ENCODE measurements around the gene EIF4E2.

The EIF4E2 gene

DNA sequence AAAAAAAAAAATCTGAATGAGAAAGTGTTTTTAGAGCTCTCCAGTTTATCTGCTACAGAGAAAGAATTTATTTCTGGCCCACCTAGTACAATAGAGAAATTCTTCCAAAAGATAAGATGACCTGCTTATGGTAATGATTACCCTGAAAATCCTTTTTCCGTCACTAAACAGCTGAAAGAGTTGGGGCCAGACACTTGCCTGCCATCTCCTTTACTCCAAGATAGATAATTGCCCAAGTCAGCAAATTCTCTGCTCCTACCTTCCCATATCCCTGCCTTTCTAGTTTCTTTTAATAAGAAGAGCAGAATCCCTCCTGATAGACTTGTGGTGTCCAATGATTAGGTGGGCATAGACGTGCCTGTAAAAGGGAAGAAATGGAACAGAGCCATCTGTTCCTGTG, 28.1 kb downstream of the EIF4E2 start:
- H3K9me3 ChIP-seq (ENCODE audit: control insufficient read depth, low read length), result no peaks in the 10 kb centered on the region
- no peak overlapping the region for H3K27ac ChIP-seq (ENCODE audit: insufficient read depth, low read depth, low read length, poor library complexity, severe bottlenecking)
- WGBS, 2 experiments, result 95% methylated on average over 2 of the region's 2 CpGs
- no peaks in the 10 kb centered on the region for H3K4me1 ChIP-seq (ENCODE audit: control insufficient read depth, insufficient read depth, low read length)
- no peaks in the 10 kb centered on the region for H3K27me3 ChIP-seq (ENCODE audit: control insufficient read depth, insufficient read depth, low read length, poor library complexity, severe bottlenecking)
- no peak overlapping the region for H3K4me3 ChIP-seq (ENCODE audit: insufficient read depth, low read depth, low read length)
- peaks cover 13% of the 10 kb centered on the region for H3K36me3 ChIP-seq (ENCODE audit: control insufficient read depth, insufficient read depth, low read length)

DNA sequence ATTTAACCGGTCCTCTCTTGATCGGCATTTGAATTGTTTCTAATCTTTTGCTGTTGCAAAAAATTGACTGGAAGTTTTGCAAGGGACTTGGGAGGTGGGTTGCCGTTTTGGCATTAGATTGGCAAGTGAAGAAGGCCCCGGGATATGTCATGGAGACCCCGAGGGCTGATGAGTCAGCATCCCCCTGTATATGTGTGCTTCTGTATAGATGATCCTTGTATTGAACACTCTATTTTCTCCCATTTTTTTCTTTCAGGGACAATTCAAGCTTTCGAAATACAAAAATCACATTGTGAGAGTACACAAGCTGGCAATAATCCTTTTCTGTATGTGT, 30.1 kb downstream of the EIF4E2 start:
- no peak overlapping the region for H3K4me3 ChIP-seq (ENCODE audit: insufficient read depth, low read depth, low read length)
- no peaks in the 10 kb centered on the region for H3K4me1 ChIP-seq (ENCODE audit: control insufficient read depth, insufficient read depth, low read length)
- H3K36me3 ChIP-seq (ENCODE audit: control insufficient read depth, insufficient read depth, low read length), result peaks cover 13% of the 10 kb centered on the region
- no peaks in the 10 kb centered on the region for H3K27me3 ChIP-seq (ENCODE audit: control insufficient read depth, insufficient read depth, low read length, poor library complexity, severe bottlenecking)
- no peaks in the 10 kb centered on the region for H3K9me3 ChIP-seq (ENCODE audit: control insufficient read depth, low read length)
- 97% methylated on average over 6 of the region's 6 CpGs for WGBS, 2 experiments
- H3K27ac ChIP-seq (ENCODE audit: insufficient read depth, low read depth, low read length, poor library complexity, severe bottlenecking), result no peak overlapping the region

DNA sequence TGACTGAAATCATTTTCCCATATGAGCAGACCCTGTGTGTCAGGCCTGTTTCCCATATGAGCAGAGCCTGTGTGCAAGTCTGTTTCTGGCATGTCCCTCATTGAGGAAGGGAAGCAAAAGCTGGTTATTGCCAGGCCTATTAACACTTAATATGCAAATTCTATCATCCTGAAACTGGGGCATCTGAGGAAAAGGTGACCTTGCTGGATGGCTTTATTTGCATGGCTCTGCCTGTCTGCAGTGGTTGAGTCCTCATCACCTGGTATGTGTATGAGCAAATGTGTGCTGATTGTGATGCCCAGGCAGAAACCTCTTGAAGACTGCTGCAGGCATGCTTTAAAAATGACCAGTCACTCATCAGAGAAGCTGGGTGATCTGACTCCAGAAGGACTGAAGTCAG, 31.2 kb downstream of the EIF4E2 start:
- H3K27me3 ChIP-seq (ENCODE audit: control insufficient read depth, insufficient read depth, low read length, poor library complexity, severe bottlenecking), result no peaks in the 10 kb centered on the region
- H3K36me3 ChIP-seq (ENCODE audit: control insufficient read depth, insufficient read depth, low read length), result peaks cover 13% of the 10 kb centered on the region
- no peaks in the 10 kb centered on the region for H3K4me1 ChIP-seq (ENCODE audit: control insufficient read depth, insufficient read depth, low read length)

DNA sequence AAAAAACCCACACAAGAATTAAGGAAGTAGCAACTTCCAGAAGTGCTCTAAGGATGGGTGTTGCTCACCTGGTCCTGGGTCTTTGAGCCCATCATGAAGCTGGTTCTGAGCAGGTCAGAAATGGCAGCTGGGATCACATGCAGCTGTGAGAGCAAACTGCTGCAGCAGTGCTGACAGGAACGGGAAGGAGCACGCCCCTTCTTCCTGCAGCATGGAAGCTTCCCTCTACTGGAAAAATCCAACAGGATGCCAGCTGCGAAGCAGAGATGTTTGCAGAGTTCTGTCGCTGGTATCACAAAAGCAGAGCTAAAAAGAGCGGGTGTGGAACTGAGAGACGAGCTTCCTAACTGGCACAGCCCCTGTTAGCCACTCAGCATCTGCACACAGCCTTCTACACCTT, 33.7 kb downstream of the EIF4E2 start:
- H3K4me1 ChIP-seq (ENCODE audit: control insufficient read depth, insufficient read depth, low read length), result no peaks in the 10 kb centered on the region
- H3K27me3 ChIP-seq (ENCODE audit: control insufficient read depth, insufficient read depth, low read length, poor library complexity, severe bottlenecking), result no peaks in the 10 kb centered on the region
- peaks cover 13% of the 10 kb centered on the region for H3K36me3 ChIP-seq (ENCODE audit: control insufficient read depth, insufficient read depth, low read length)
- H3K4me3 ChIP-seq (ENCODE audit: insufficient read depth, low read depth, low read length), result no peak overlapping the region
- H3K27ac ChIP-seq (ENCODE audit: insufficient read depth, low read depth, low read length, poor library complexity, severe bottlenecking), result no peak overlapping the region
- 94 to 95% methylated on average over 6 of the region's 6 CpGs for WGBS, 2 experiments
- H3K9me3 ChIP-seq (ENCODE audit: control insufficient read depth, low read length), result no peaks in the 10 kb centered on the region

More for the DNA sequence above, 31.2 kb downstream of the EIF4E2 start:
- Histone ChIP-seq H3K9me3 (ENCODE audit: control insufficient read depth, low read length) (no peaks in the 10 kb centered on the region), H3K27ac (ENCODE audit: insufficient read depth, low read depth, low read length, poor library complexity, severe bottlenecking) (no peak overlapping the region), H3K4me3 (ENCODE audit: insufficient read depth, low read depth, low read length) (no peak overlapping the region)

DNA sequence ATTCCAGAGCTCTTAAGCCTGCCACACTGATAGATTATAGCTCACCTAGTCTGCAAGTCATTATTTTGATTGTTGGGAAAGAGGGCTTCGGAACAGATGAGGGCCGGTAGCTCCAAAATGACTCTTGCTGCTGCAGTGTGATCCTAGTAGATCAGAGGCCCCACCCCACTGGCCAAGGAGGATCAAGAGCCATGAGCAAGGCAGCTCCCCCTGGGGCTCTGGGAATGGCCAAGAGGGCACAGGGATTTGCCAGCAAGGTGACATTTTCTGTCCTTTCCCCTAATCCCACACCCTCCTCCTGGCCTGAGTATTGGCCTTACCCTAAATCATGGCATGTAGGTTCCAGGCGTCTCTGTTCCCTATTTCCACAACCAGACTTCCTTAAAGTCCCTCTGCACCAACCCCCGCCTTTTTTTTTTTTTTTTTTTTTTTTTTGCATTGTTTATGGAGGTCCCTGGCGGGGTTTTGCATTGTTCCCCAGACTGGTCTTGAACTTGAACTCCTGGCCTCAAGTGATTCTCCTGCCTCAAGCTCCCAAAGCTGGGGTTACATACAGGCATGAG, 36.5 kb downstream of the EIF4E2 start:
- H3K27ac ChIP-seq (ENCODE audit: insufficient read depth, low read depth, low read length, poor library complexity, severe bottlenecking), result no peak overlapping the region
- no peaks in the 10 kb centered on the region for H3K9me3 ChIP-seq (ENCODE audit: control insufficient read depth, low read length)
- H3K4me1 ChIP-seq (ENCODE audit: control insufficient read depth, insufficient read depth, low read length), result no peaks in the 10 kb centered on the region
- peaks cover under 1% of the 10 kb centered on the region for H3K36me3 ChIP-seq (ENCODE audit: control insufficient read depth, insufficient read depth, low read length)
- H3K27me3 ChIP-seq (ENCODE audit: control insufficient read depth, insufficient read depth, low read length, poor library complexity, severe bottlenecking), result no peaks in the 10 kb centered on the region
- H3K4me3 ChIP-seq (ENCODE audit: insufficient read depth, low read depth, low read length), result no peak overlapping the region
- WGBS, 2 experiments, result 82 to 88% methylated on average over 5 of the region's 5 CpGs

DNA sequence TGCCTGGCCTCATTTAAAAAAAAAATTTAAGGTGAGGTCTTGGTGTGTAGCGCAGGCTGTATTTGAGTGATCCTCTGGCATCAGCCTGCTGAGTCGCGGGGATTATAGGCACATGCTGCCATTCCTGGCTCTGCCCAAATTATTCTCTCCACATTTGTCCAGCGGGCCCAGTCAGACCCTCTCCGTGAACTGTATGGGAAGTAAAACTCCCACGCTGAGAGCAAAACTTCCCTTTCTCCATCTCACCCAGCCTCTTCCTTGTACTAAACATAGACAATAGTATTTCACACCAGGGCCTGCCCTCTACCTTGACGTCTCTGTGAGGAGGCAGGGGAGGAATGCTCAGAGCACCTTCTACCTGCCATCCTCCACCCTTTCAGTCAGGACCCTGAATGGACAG, 37.0 kb downstream of the EIF4E2 start:
- Histone ChIP-seq H3K9me3 (ENCODE audit: control insufficient read depth, low read length) (no peaks in the 10 kb centered on the region), H3K4me1 (ENCODE audit: control insufficient read depth, insufficient read depth, low read length) (no peaks in the 10 kb centered on the region), H3K36me3 (ENCODE audit: control insufficient read depth, insufficient read depth, low read length) (no peaks in the 10 kb centered on the region), H3K4me3 (ENCODE audit: insufficient read depth, low read depth, low read length) (no peak overlapping the region), H3K27me3 (ENCODE audit: control insufficient read depth, insufficient read depth, low read length, poor library complexity, severe bottlenecking) (no peaks in the 10 kb centered on the region), H3K27ac (ENCODE audit: insufficient read depth, low read depth, low read length, poor library complexity, severe bottlenecking) (no peak overlapping the region)
- 87 to 95% methylated on average over 7 of the region's 7 CpGs for WGBS, 2 experiments

DNA sequence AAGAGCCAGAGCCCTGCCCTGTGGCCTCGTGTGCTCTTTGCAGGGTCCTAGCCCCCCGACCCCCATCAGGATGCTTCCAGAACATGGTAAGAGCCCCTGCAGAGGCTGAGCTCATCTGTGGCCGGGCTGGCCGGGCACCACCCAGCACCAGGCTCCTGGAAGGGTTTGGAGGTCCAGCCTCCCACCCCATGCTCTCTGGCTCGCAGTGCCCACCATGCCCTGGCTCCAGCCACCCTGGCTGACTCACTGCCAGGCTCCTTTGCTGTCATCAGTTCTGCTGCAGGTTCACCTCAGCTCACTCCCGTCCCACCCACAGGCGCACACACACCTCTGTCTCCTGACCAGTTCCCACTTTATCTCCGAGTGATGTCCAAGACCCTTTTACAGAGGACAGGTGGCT, 37.5 kb downstream of the EIF4E2 start:
- Histone ChIP-seq H3K9me3 (ENCODE audit: control insufficient read depth, low read length) (no peaks in the 10 kb centered on the region), H3K27me3 (ENCODE audit: control insufficient read depth, insufficient read depth, low read length, poor library complexity, severe bottlenecking) (no peaks in the 10 kb centered on the region), H3K4me1 (ENCODE audit: control insufficient read depth, insufficient read depth, low read length) (no peaks in the 10 kb centered on the region), H3K4me3 (ENCODE audit: insufficient read depth, low read depth, low read length) (no peak overlapping the region), H3K27ac (ENCODE audit: insufficient read depth, low read depth, low read length, poor library complexity, severe bottlenecking) (no peak overlapping the region), H3K36me3 (ENCODE audit: control insufficient read depth, insufficient read depth, low read length) (no peaks in the 10 kb centered on the region)
- WGBS, 2 experiments, result 92 to 95% methylated on average over 8 of the region's 8 CpGs

DNA sequence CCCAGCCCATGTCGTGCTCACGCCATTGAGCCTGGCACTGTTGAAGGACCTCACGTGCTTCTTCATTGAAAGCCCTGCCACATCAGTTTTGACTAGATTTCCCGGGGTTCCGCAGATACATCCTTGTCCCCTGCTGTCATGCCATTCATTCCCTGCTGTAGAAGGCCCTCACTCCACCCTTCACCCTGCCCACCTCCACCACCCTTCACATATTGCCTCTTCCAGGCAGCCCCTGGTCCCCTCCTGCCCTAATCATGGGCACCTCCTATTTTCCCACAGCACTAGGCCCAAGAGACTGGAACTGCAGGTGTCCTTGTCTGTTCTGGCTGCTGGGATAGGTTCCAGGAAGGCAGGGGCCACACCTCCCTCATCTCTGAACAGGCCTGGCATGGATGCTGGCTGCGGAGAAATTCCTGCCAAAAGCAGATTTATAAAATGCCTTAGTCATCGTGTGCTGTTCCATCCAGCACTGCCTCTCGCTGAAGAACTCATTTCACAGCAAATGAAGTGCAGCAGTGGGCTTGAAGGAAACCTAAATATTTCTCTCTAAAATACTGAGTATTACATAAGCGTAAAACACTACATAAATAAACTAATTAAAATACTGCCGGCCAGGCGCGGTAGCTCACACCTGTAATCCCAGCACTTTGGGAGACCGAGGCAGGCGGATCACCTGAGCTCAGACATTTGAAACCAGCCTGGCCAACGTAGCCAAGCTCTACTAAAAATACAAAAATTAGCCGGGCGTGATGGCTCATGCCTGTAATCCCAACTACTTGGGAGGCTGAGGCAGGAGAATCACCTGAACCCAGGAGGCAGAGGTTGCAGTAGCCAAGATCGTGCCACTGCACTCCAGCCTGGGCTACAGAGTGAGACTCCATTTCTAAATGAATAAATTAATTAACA, 38.4 kb downstream of the EIF4E2 start:
- Histone ChIP-seq H3K27me3 (ENCODE audit: control insufficient read depth, insufficient read depth, low read length, poor library complexity, severe bottlenecking) (no peaks in the 10 kb centered on the region), H3K4me3 (ENCODE audit: insufficient read depth, low read depth, low read length) (no peak overlapping the region), H3K4me1 (ENCODE audit: control insufficient read depth, insufficient read depth, low read length) (no peaks in the 10 kb centered on the region), H3K27ac (ENCODE audit: insufficient read depth, low read depth, low read length, poor library complexity, severe bottlenecking) (no peak overlapping the region), H3K36me3 (ENCODE audit: control insufficient read depth, insufficient read depth, low read length) (no peaks in the 10 kb centered on the region), H3K9me3 (ENCODE audit: control insufficient read depth, low read length) (no peaks in the 10 kb centered on the region)
- 90 to 92% methylated on average over 18 of the region's 18 CpGs for WGBS, 2 experiments

DNA sequence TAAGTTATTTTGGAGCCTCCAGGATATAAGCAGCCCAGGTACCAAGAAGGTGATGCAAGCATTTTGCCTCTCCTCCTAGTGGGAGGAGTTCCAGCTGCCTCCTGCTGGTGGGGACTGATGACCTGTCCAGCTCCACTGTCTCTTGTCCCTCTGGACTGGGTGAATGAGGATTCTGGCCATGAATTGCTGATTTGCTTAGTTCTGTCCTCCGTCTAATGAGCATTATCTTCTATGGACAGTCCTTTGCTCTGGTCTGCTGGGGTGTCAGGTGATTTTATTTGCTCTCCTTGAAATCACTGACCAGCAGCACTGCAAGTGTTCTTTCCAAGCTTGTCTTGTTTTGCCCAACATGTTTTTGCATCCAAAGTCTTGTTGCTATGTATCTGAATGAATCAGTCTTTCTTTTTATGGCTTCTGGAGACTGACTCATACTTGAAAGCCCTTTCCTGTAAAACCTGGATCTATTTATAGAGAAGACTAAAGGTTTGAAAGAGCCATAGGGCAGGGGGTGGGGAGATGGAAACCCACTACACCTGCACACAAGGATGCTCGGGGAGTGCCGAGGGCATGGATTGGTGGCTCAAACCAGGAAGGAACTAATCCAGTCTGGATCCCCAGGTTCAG, 42.4 kb downstream of the EIF4E2 start:
- no peaks in the 10 kb centered on the region for H3K4me1 ChIP-seq (ENCODE audit: control insufficient read depth, insufficient read depth, low read length)
- H3K9me3 ChIP-seq (ENCODE audit: control insufficient read depth, low read length), result no peaks in the 10 kb centered on the region
- H3K27me3 ChIP-seq (ENCODE audit: control insufficient read depth, insufficient read depth, low read length, poor library complexity, severe bottlenecking), result no peaks in the 10 kb centered on the region
- H3K36me3 ChIP-seq (ENCODE audit: control insufficient read depth, insufficient read depth, low read length), result no peaks in the 10 kb centered on the region
- no peak overlapping the region for H3K4me3 ChIP-seq (ENCODE audit: insufficient read depth, low read depth, low read length)
- H3K27ac ChIP-seq (ENCODE audit: insufficient read depth, low read depth, low read length, poor library complexity, severe bottlenecking), result no peak overlapping the region
- WGBS, 2 experiments, result 91 to 95% methylated on average over 3 of the region's 3 CpGs

DNA sequence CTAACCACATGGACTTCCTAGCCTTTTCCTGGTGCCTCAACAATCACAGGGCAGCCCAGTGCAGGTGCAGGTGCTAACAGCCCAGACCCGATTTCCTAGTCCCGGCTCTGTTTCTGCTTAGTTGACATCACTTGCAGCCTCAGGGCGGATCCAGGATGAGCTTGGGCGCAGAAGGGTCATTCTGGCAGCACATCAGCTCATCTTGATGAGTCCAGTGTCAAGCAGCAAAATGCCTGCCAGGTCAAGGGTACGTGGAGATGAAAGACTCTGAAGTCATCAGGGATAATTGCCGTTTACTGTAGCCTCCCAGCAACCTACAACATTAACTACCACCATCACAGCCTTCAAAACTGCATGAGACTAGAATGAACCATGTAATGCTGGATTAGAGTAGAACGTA, 43.5 kb downstream of the EIF4E2 start:
- Histone ChIP-seq H3K4me1 (ENCODE audit: control insufficient read depth, insufficient read depth, low read length) (no peaks in the 10 kb centered on the region), H3K9me3 (ENCODE audit: control insufficient read depth, low read length) (no peaks in the 10 kb centered on the region), H3K36me3 (ENCODE audit: control insufficient read depth, insufficient read depth, low read length) (no peaks in the 10 kb centered on the region), H3K27me3 (ENCODE audit: control insufficient read depth, insufficient read depth, low read length, poor library complexity, severe bottlenecking) (no peaks in the 10 kb centered on the region), H3K4me3 (ENCODE audit: insufficient read depth, low read depth, low read length) (no peak overlapping the region), H3K27ac (ENCODE audit: insufficient read depth, low read depth, low read length, poor library complexity, severe bottlenecking) (no peak overlapping the region)
- WGBS, 2 experiments, result 93 to 94% methylated on average over 6 of the region's 7 CpGs
